Panc1 (cell line): ENCODE data around the gene ACCSL.

Source experiments
- CTCF ChIP-seq: fragments of 450-650 bp; IDR thresholded peaks from 2 replicates; pipeline ENCODE4 v1.5.1; 2017; ENCODE audit warnings: mild to moderate bottlenecking
- POLR2AphosphoS5 ChIP-seq: IDR thresholded peaks from 2 replicates; pipeline ENCODE4 v1.6.1; 2012; ENCODE audit warnings: mild to moderate bottlenecking, low read depth, low read length, moderate library complexity
- REST ChIP-seq, 2 experiments: IDR thresholded peaks; 2 replicates each; pipeline ENCODE4 v1.6.1; 2011 to 2012; ENCODE audit warnings: low read depth in 2 of 2, control low read depth in 1 of 2, low read length in 1 of 2, mild to moderate bottlenecking in 1 of 2, moderate library complexity in 1 of 2; ENCODE audit not compliant: insufficient read depth in 1 of 2

GRCh38 chr11:44096360-44097185 is 48.8 kb downstream of the ACCSL start:
- TF ChIP-seq CTCF (no peak), REST (IDR thresholded peaks at IDR 0.05; ENCODE audit: insufficient read depth in 1 of 2, low read depth in 2 of 2, low read length in 1 of 2) (no peak), POLR2AphosphoS5 (no peak)
